GM19043 (cell line): ENCODE results near the gene TICAM2.

Experiments used
- ATAC-seq: cut with Tn5 transposase; IDR thresholded peaks from one replicate; pipeline ENCODE4 v1.9.1; 2021; ENCODE audit warnings: low read depth; ENCODE audit not compliant: unreplicated experiment

TICAM2 gene

GRCh38 chr5:115611873-115612272 is 9.6 kb upstream of the TICAM2 start:
- no peak for ATAC-seq

DNA sequence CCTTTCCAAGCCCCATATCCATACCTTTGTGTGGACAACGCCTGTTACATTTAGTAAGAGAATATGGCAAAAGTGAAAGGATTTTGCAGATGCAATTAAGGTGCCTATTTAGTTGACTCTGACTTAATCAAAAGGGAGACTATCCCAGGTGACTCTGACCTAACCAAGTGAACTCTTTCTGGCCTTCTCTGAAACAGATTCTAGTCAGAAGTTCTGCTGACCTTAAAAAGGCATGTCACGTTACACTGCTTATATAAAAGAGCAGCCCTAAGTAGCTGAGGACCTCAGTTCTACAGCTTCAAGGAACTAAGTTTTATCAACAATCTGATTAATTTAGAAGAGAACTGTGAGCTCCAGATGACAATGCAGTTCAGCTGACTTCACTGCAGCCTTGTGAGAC is 5.7 kb upstream of the TICAM2 start:
- no peak for ATAC-seq

- ATAC-seq, result no peak
Measured at GRCh38 chr5:115605436-115605835, 3.2 kb upstream of the TICAM2 start.

GRCh38 chr5:115602591-115603125 is 379 bp upstream of the TICAM2 start:
- peak; percentile 3 for ATAC-seq

DNA sequence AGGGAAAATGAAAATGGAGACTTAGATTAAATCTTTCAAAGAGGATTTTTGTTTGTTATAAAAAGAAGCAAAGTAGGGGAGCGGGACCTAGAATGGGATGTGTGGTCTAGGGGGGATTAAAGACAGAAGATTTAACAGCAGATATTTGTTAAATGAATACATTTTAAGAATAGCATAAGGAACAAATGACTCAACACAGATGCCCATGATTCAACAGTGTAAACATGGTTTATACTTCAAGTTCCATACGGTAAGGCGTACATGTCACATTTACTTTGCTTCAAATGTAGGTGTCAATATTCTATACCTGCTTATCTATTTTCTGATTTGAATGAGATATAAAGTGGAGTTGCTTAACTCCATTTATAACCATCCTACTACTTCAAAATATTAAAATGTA is 1.5 kb downstream of the TICAM2 start:
- ATAC-seq, result no peak

DNA sequence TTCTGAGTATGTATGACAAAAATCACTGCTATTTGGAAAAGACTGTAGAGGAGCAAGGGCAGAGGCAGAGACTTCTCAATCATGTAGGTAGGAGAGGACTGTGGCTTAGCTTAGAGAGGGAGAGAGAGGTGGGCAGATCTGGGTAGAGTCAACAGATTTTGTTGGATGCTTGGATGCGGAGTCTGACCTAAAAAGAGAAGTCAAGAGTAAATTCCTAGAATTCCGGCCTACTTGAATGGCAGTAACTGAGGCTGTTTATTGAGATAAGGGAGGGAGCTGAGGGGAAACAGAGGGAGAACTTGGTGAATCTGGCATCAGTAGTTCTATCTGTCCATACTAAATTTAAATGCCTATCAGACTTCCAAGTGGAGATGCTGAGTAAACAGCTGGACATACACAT is 2.4 kb downstream of the TICAM2 start:
- ATAC-seq, result peak; percentile 3

DNA sequence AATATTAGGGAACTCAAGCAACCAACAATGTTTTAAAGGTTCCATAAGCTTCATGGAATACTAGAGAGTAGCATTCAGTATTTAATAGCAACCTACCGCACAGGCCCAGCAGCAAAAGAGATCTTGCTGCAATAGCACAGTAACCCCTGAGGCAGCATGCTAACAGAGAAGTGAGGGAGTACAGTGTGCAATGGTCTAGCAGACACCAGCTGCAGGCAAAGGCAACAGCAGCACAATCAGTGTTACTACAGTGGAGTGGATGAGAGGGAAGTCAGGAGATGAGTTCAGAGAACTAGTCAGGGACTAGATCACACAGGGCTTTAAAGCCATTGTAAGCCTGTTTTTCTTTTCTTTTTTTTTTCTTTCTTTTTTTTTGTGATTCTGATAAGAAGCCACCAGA is 2.8 kb downstream of the TICAM2 start:
- peak; percentile 53 for ATAC-seq

- no peak for ATAC-seq
Measured at GRCh38 chr5:115594128-115595047, 7.9 kb downstream of the TICAM2 start.

DNA sequence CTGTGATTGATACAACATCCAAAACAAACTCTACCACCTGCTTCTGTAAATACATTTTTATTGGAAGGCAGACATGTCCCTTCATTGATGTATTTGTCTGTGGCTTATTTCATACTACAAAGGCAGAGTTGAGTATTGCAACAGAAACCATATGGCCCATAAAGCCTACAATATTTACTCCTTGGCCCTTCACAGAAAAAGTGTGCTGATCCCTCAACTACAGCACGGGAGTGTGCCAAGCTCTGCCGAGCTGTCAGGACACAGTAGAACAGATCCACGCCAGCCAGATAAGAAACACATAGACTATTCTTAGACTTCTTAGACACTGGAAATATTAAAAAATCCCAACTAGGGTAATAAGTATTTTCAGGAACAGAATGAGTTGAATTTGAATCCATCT is 13.2 kb downstream of the TICAM2 start:
- no peak for ATAC-seq

GRCh38 chr5:115588640-115589039 is 13.6 kb downstream of the TICAM2 start:
- ATAC-seq, result no peak

GRCh38 chr5:115586525-115587146 is 15.6 kb downstream of the TICAM2 start:
- no peak for ATAC-seq

GRCh38 chr5:115585265-115585664 is 17.0 kb downstream of the TICAM2 start:
- ATAC-seq, result no peak

DNA sequence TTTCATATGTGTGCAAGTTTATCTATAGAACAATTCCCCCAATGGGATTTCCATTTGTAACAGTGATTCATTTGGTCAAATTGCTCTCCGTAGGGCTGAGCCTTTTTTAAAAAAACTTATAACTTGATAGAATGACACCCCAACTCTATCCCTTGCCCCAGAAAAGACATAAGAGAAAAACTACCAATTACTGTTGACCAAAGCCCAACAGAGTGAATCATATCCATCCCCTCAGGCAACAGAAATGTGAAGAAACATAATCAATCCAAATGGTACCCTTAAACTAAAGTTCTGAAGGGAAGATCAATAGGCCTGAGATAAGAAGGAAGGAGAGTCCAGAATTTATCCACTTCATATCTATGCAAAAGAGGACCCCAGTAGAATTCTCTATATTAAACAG is 17.8 kb downstream of the TICAM2 start:
- ATAC-seq, result no peak

- ATAC-seq, result no peak
Measured at GRCh38 chr5:115583474-115583873, 18.8 kb downstream of the TICAM2 start.

GRCh38 chr5:115580941-115581340 is 21.3 kb downstream of the TICAM2 start:
- ATAC-seq, result no peak

GRCh38 chr5:115579747-115580173 is 22.5 kb downstream of the TICAM2 start:
- peak; percentile 59 for ATAC-seq

- ATAC-seq, result no peak
Measured at GRCh38 chr5:115579216-115579615, 23.1 kb downstream of the TICAM2 start.

GRCh38 chr5:115578657-115579056 is 23.6 kb downstream of the TICAM2 start:
- peak; percentile 46 for ATAC-seq

DNA sequence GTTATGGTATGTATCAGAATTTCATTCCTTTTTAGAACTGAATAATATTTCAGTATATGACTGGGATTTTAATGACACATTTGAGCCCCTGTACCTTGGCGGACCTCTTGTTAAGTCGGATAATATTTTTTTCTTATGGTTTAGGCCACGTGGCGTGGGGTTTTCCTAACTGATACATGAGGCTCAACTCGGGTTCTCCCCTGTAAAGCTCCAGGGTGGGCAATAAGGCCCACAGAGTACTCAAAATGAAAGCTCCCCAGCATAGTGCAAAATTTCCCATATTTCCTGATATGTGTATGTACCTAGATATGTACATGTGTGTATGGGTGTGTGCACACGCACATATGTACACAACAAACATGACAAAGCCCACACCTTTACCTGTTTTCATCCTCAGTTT is 24.5 kb downstream of the TICAM2 start:
- ATAC-seq, result no peak

GRCh38 chr5:115577329-115577728 is 24.9 kb downstream of the TICAM2 start:
- no peak for ATAC-seq

DNA sequence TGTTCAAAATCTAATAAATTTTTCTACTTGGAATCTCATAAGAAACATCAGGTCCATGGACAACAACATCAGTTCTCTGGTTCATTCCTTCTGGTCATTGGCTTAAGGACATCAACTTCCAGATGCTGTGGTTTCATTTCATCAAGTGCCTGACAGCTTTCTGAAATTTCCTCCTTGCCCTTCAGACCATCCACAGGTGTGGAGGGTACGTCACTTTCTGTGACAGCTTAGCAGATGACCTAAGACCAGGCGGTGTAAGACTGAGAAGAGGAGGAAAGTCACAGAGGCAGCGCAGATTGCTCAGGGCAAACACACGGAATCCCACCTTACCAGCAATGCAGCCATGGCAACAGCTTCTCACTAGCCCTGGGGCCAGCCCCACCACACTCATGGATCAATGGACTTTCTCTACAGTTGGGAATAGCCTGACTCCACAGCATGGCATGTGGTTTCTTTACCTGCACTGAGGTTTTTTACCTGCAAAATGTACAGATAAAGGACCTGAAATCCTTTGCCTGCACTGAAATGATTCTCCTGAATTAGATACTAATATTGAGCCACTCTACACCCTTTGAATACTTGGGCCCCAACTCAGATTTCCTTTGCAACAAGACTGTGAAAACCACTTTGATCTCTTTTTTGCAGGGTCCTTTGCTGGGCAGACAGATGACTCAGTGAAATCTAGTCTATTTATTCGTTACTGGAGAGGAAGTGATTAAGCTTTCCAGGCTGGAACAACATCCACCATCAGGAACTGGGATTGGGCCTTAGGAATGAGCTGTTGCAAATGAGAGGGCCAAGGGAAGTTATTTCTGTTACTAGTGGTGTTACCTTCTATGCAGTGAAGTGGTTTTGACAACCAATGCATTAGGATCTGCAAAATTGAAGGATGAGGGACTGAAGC is 26.9 kb downstream of the TICAM2 start:
- peak; percentile 29 for ATAC-seq
